Fibroblast of lung (primary cell): Measurements from ENCODE around the gene ADGRD1. TPM values are rescaled to one million over a fixed set of nuclear protein-coding genes. Genes with fewer than 3 reads are reported as not detected.
"Not testable (repeated sequence)": the region's sequence is repeated elsewhere in the genome, so short reads cannot be mapped to it uniquely, and the experiment has no call there.

Source experiments
- DNase-seq, 2 donors: peaks; one replicate each; pipeline versions ENCODE4 v3.0.0 to v3.0.0-alpha.2; 2010; ENCODE audit warnings: low read depth in 2 of 2
- H2AFZ ChIP-seq: 2 replicates; pipeline ENCODE4 v1.5.1; 2012; ENCODE audit warnings: low read length, control low read depth, inconsistent platforms
- H3K27ac ChIP-seq: 2 replicates; pipeline ENCODE4 v1.5.1; 2011; ENCODE audit warnings: low read length, control low read depth; ENCODE audit not compliant: insufficient read depth
- H3K27me3 ChIP-seq: 2 replicates; pipeline ENCODE4 v1.5.1; 2011; ENCODE audit warnings: mild to moderate bottlenecking, low read length; ENCODE audit not compliant: control insufficient read depth, insufficient read depth
- H3K36me3 ChIP-seq: 2 replicates; pipeline ENCODE4 v1.5.1; 2011; ENCODE audit warnings: low read length; ENCODE audit not compliant: control insufficient read depth, insufficient read depth
- H3K4me1 ChIP-seq: 2 replicates; pipeline ENCODE4 v1.5.1; 2011; ENCODE audit warnings: low read length; ENCODE audit not compliant: control insufficient read depth, insufficient read depth; ENCODE audit errors: extremely low read depth
- H3K4me2 ChIP-seq: 2 replicates; pipeline ENCODE4 v1.5.1; 2011; ENCODE audit warnings: low read length, control low read depth; ENCODE audit not compliant: insufficient read depth; ENCODE audit errors: extremely low read depth
- H3K4me3 ChIP-seq, 4 experiments: fragments of 200-600 bp in 1 of 4; sonication (generic) in 1 of 4; replicated peaks in 1 of 4; 2 replicates each; pipeline ENCODE4 v1.5.1; 2011 to 2016; ENCODE audit warnings: low read length in 4 of 4, low read depth in 3 of 4, mild to moderate bottlenecking in 3 of 4, control low read depth in 2 of 4, inconsistent platforms in 1 of 4, mixed read lengths in 1 of 4; ENCODE audit not compliant: insufficient read depth in 1 of 4; ENCODE audit errors: control extremely low read depth in 1 of 4
- H3K79me2 ChIP-seq: 2 replicates; pipeline ENCODE4 v1.5.1; 2012; ENCODE audit warnings: mild to moderate bottlenecking, low read length, inconsistent platforms; ENCODE audit not compliant: control insufficient read depth, insufficient read depth
- H3K9ac ChIP-seq: 2 replicates; pipeline ENCODE4 v1.5.1; 2011; ENCODE audit warnings: mild to moderate bottlenecking, low read length, control low read depth; ENCODE audit not compliant: insufficient read depth
- H3K9me3 ChIP-seq: 2 replicates; pipeline ENCODE4 v1.5.1; 2012; ENCODE audit warnings: low read depth, low read length; ENCODE audit not compliant: control insufficient read depth, insufficient read depth
- H4K20me1 ChIP-seq: 2 replicates; pipeline ENCODE4 v1.5.1; 2011; ENCODE audit warnings: low read length; ENCODE audit not compliant: control insufficient read depth, insufficient read depth; ENCODE audit errors: extremely low read depth
- EZH2 ChIP-seq: IDR thresholded peaks from 2 replicates; pipeline ENCODE4 v1.5.1; 2012; ENCODE audit warnings: low read length, control low read depth, mild to moderate bottlenecking; ENCODE audit errors: missing control alignments
- polyA minus RNA-seq: library from RNA; depleted of rRNA, polyadenylated mRNA; stranded (reverse); fragments of >200 nt; gene quantifications from 2 replicates; pipeline ENCODE4 v1.2.3, GENCODE V29; 2011; ENCODE audit warnings: low replicate concordance
- polyA plus RNA-seq, 2 donors: library from polyadenylated mRNA; depleted of rRNA in 1 of 2; stranded (reverse) in 1 of 2; unstranded in 1 of 2; fragments of >200 nt; gene quantifications; 2 replicates each; pipeline ENCODE4 v1.2.1, GENCODE V29; 2011 to 2012; ENCODE audit warnings: missing spikeins in 1 of 2
- total RNA-seq: library from RNA; depleted of rRNA; stranded (reverse); fragments of >200 nt; gene quantifications from 2 replicates; pipeline ENCODE4 v1.2.1, GENCODE V29; 2014
- TF ChIP-seq, protein P1 (sequence below), 2 donors: IDR thresholded peaks in 1 of 2; conservative IDR thresholded peaks in 1 of 2; 1 replicate in 1 of 2; 2 replicates in 1 of 2; pipeline ENCODE4 v1.5.1; 2011 to 2012; ENCODE audit warnings: low read length in 2 of 2, control low read depth in 1 of 2, inconsistent platforms in 1 of 2, low read depth in 1 of 2, mild to moderate bottlenecking in 1 of 2

Gene ADGRD1
- total RNA-seq (7.3 and 13.4 TPM in 2 replicates), polyA plus RNA-seq (6.9 and 11.6 TPM in 2 replicates), polyA minus RNA-seq (27.9 and 48.0 TPM in 2 replicates)
- polyA plus RNA-seq (2012), result 5.6 and 9.7 TPM in 2 replicates

- no peak within 1 kb of the TSS for H2AFZ ChIP-seq
- H3K9ac ChIP-seq, result no peak within 1 kb of the TSS
Observed at GRCh38 chr12:130953771-130954543, at the start of gene ADGRD1. TSS of gene ADGRD1 (plus strand) at chr12:130953907. CDS start at chr12:130954466, 559 bp downstream.

DNA sequence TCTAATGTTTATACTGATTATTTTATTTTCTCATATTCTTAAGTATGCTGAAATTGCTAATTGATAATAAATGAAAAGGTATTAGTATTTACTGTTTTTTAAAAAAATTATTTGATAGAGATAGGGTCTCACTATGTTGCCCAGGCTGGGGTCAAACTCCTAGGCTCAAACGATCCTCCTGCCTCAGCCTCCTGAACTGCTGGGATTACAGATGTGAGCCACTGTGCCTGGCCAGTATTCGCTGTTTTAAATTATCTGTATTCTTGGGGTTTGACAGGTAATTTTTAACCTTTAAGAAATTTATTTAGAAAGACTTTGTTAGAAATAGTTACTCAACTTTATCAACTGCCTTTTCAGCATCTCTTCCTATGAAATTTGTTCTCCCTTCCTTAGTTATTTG is 49.6 kb upstream of the ADGRD1 start:
- Histone ChIP-seq H4K20me1 (no peaks in the 10 kb centered on the region), H2AFZ (no peak overlapping the region), H3K4me1 (no peaks in the 10 kb centered on the region), H3K9ac (no peak overlapping the region), H3K27me3 (no peaks in the 10 kb centered on the region), H3K36me3 (no peaks in the 10 kb centered on the region), H3K27ac (no peak overlapping the region), H3K79me2 (no peaks in the 10 kb centered on the region), H3K4me3 (no peak overlapping the region), H3K9me3 (no peaks in the 10 kb centered on the region), H3K4me2 (no peak overlapping the region)
- TF ChIP-seq EZH2, result no peak
- TF ChIP-seq, protein P1, sequence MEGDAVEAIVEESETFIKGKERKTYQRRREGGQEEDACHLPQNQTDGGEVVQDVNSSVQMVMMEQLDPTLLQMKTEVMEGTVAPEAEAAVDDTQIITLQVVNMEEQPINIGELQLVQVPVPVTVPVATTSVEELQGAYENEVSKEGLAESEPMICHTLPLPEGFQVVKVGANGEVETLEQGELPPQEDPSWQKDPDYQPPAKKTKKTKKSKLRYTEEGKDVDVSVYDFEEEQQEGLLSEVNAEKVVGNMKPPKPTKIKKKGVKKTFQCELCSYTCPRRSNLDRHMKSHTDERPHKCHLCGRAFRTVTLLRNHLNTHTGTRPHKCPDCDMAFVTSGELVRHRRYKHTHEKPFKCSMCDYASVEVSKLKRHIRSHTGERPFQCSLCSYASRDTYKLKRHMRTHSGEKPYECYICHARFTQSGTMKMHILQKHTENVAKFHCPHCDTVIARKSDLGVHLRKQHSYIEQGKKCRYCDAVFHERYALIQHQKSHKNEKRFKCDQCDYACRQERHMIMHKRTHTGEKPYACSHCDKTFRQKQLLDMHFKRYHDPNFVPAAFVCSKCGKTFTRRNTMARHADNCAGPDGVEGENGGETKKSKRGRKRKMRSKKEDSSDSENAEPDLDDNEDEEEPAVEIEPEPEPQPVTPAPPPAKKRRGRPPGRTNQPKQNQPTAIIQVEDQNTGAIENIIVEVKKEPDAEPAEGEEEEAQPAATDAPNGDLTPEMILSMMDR (conservative IDR thresholded peaks at IDR 0.05 in 1 of 2, IDR thresholded peaks at IDR 0.05 in 1 of 2; ENCODE audit: low read depth in 1 of 2, low read length in 2 of 2), result no peak
- no peak for DNase-seq

More at GRCh38 chr12:130953771-130954543, at the start of gene ADGRD1:
- DNase-seq, result peak in 1 of 2 donors; percentile 85
- peak within 1 kb of the TSS; percentile 4 to 63 (median 46) for H3K4me3 ChIP-seq
- H3K27ac ChIP-seq, result no peak within 1 kb of the TSS
- H3K4me2 ChIP-seq, result peak within 1 kb of the TSS; percentile 51
- no peaks in the 10 kb centered on the region for H3K36me3 ChIP-seq
- H3K4me1 ChIP-seq, result no peaks in the 10 kb centered on the region
- TF ChIP-seq, protein P1 (conservative IDR thresholded peaks at IDR 0.05 in 1 of 2, IDR thresholded peaks at IDR 0.05 in 1 of 2; ENCODE audit: low read depth in 1 of 2, low read length in 2 of 2), result no peak
- TF ChIP-seq EZH2, result no peak
- no peaks in the 10 kb centered on the region for H3K27me3 ChIP-seq
- H3K79me2 ChIP-seq, result no peaks in the 10 kb centered on the region
- no peaks in the 10 kb centered on the region for H4K20me1 ChIP-seq
- no peaks in the 10 kb centered on the region for H3K9me3 ChIP-seq

DNA sequence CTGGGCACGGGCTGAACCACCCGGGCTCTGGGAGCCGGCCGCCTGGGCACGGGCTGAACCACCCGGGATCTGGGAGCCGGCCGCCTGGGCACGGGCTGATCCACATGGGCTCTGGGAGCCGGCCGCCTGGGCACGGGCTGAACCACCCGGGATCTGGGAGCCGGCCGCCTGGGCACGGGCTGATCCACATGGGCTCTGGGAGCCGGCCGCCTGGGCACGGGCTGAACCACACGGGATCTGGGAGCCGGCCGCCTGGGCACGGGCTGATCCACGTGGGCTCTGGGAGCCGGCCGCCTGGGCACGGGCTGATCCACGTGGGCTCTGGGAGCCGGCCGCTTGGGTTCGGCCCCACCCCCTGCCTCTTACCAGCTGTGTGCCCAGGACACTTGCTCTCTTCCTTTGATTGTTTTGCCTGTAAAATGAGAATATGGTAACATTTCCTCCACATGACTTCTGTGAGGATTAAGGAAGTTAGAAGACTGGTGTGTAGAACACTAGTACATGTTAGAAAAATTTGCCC is 48.7 kb upstream of the ADGRD1 start:
- not testable (repeated sequence) for DNase-seq, H4K20me1 ChIP-seq, H3K27me3 ChIP-seq, H3K4me1 ChIP-seq, H3K4me3 ChIP-seq, H2AFZ ChIP-seq, H3K9ac ChIP-seq, H3K79me2 ChIP-seq, H3K27ac ChIP-seq, H3K9me3 ChIP-seq, H3K4me2 ChIP-seq, H3K36me3 ChIP-seq
